ENCODE results near the gene NRBF2. TPM values are rescaled to one million over a fixed set of nuclear protein-coding genes. Genes with fewer than 3 reads are reported as not detected.

NRBF2 gene
- polyA plus RNA-seq, 3 donors from 2014 or later, result 15.4 to 31.2 (median 15.6) TPM

DNA sequence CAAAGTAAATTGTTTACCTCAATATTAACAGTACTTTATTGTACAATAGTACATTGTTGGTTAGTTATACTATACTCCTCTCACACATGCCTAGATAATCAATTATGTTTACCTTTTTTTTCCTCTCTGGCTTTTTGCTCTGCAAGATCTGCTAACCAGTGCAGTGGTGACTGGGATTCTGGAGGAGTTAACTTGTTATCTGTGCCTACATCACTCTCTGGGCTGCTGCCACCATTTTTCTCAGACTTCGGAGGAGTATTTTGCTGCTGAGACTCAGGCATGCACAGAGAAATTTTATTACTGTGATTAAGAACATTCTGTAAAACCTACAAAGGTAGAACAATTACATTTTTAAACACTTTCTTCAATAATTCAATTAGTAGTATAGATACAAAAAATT lies 59.7 kb downstream of the NRBF2 start:
- Mint-ChIP-seq H3K27me3 (ENCODE audit: low read depth in 3 of 3) (peaks cover 0 to 3% (median 2%) of the 10 kb centered on the region in 3 donors), H3K27ac (peak overlapping the region in 1 of 6 donors; percentile 6), H3K4me3 (no peak overlapping the region), H3K4me1 (no peaks in the 10 kb centered on the region), H3K36me3 (peaks cover 21 to 46% (median 30%) of the 10 kb centered on the region in 3 donors), H3K9me3 (no peaks in the 10 kb centered on the region)
- DNase-seq, result no peak

DNA sequence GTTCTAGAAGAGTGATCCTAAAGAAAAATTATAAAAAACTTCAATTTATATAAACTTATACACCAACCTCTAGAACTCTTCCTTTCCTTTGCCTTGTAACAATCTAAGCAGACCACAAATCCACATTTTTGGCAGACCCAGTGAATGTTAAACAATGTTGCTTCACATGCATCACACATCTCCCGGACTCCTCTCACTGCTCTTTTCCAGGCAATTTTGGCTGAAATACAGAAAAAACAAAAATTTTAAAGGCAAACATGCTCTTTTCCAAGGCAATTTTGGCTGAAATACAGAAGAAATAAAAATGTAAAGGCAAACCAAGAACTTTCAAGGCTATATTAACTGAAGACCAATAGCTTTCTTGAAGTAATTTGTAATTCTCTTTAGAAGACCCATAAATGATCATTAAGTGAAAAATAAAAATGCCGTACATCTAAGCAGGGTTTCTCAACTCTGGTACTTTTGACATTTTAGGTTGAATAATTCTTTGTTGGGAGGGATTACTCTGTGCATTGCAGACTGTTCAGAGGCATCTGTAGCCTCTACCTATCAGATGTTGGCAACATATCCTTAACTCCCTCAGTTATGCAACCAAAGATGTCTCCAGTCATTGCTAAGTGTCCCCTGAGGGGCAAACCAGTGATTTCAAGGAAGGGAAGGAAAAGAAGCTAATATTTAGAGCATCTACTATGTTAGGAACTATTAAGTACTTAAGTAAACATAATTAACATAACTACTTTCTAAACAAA lies 64.4 kb downstream of the NRBF2 start:
- Mint-ChIP-seq H3K27me3 (ENCODE audit: low read depth in 3 of 3) (peaks cover 0 to 2% (median 0%) of the 10 kb centered on the region in 3 donors), H3K9me3 (no peaks in the 10 kb centered on the region), H3K36me3 (peaks cover 20 to 43% (median 21%) of the 10 kb centered on the region in 3 donors), H3K4me1 (no peaks in the 10 kb centered on the region), H3K4me3 (no peak overlapping the region), H3K27ac (peak overlapping the region in 2 of 6 donors; percentile 24 to 48)
- no peak for DNase-seq

DNA sequence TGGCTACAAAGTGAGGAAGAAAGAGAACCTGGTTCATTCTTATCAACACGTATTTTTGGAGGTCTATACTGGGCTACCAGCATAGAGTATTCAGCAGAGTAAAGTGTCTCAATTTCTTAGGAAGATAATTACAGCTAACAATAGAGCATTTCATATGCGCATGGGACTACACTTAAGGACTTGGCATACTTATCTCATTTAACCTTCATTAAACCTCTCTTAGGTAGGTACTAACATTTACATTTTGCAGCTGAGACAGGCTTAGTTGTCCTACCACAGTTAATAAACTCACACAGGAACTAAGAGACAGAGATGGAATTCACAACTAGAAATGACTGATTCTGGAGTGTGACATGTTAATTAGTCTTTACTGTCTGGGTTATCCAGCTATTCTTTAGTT lies 66.6 kb downstream of the NRBF2 start:
- Mint-ChIP-seq H3K27ac (peak overlapping the region in 2 of 6 donors; percentile 0 to 5), H3K36me3 (peaks cover 9 to 26% (median 13%) of the 10 kb centered on the region in 3 donors), H3K27me3 (ENCODE audit: low read depth in 3 of 3) (no peaks in the 10 kb centered on the region), H3K4me1 (peaks cover 5 to 9% of the 10 kb centered on the region in 2 donors), H3K4me3 (no peak overlapping the region), H3K9me3 (no peaks in the 10 kb centered on the region)
- DNase-seq, result no peak

DNA sequence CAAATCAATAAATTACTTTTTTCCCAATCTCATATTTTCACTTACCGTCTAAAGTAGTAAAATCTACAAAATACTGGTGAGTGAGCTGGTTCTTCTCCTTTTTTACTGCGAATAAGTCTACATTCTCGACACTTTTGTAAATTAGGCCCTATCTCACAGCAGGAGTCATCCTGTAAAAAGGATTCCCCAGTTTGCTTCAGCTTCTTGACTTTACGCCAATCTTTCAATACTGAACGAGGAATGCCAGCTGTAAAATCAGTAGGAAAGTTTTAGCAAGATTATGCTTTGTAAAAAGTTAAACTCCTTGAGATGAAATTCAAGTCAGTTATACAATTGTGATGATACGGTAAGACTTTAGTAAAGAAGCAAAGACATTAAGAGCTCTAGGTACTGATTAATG lies 67.3 kb downstream of the NRBF2 start:
- Mint-ChIP-seq H3K27ac (no peak overlapping the region), H3K4me1 (peaks cover 8 to 17% of the 10 kb centered on the region in 2 donors), H3K9me3 (no peaks in the 10 kb centered on the region), H3K36me3 (peaks cover 9 to 27% (median 13%) of the 10 kb centered on the region in 3 donors), H3K4me3 (no peak overlapping the region), H3K27me3 (ENCODE audit: low read depth in 3 of 3) (no peaks in the 10 kb centered on the region)
- DNase-seq, result no peak

DNA sequence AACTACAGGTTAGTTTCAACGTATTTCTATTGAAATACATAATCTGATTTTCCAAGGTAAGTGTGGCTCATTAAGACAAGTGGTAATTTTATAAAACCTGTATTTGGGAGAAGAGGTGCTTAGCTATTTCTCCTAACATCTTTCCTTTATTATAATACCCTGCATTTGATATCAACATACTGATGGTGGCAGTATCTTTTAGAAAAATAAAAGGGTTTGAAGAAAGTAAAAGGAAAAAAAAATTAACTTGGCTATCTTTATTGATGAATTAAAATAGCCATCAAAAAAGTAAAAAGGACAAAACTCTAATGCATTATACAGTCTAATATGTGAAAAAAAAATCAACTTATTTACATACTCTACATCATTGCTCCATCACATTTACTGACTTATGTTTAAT lies 68.0 kb downstream of the NRBF2 start:
- H3K9me3 Mint-ChIP-seq, result no peaks in the 10 kb centered on the region
- no peak overlapping the region for H3K27ac Mint-ChIP-seq
- peaks cover 9 to 27% (median 13%) of the 10 kb centered on the region in 3 donors for H3K36me3 Mint-ChIP-seq
- no peaks in the 10 kb centered on the region for H3K27me3 Mint-ChIP-seq (ENCODE audit: low read depth in 3 of 3)
- peaks cover 8 to 18% of the 10 kb centered on the region in 2 donors for H3K4me1 Mint-ChIP-seq
- DNase-seq, result no peak
- H3K4me3 Mint-ChIP-seq, result no peak overlapping the region

Data from immature natural killer cell (primary cell).